Stimulated activated naive CD8-positive, alpha-beta T cell treated with anti-CD3 and anti-CD28 coated beads, Interleukin-15, amount 100 ng/mL, for 72 hours (primary cell): ENCODE measurements around the gene CLRN2.
"Not testable (repeated sequence)": the region's sequence is repeated elsewhere in the genome, so short reads cannot be mapped to it uniquely, and the experiment has no call there.

Experiments used
- ATAC-seq: fragments of 150-1000 bp; cut with Tn5 transposase; 2 replicates; pipeline ENCODE4 v1.10.0; 2021; ENCODE audit warnings: mild to moderate bottlenecking, moderate library complexity
- DNase-seq, 2 donors: peaks; one replicate each; pipeline ENCODE4 v3.0.0; 2021 to 2022
- H3K27ac Mint-ChIP-seq, 2 donors: one replicate each; pipeline ENCODE4 v1.8.0; 2022; ENCODE audit warnings: mild to moderate bottlenecking in 2 of 2, mixed read lengths in 2 of 2, moderate library complexity in 2 of 2
- H3K27me3 Mint-ChIP-seq: one replicate; pipeline ENCODE4 v1.8.0; 2022; ENCODE audit warnings: mixed read lengths
- H3K4me1 Mint-ChIP-seq: one replicate; pipeline ENCODE4 v1.8.0; 2022; ENCODE audit warnings: mild to moderate bottlenecking, mixed read lengths
- H3K4me3 Mint-ChIP-seq, 2 donors: one replicate each; pipeline ENCODE4 v1.8.0; 2022; ENCODE audit warnings: mild to moderate bottlenecking in 2 of 2, mixed read lengths in 2 of 2, moderate library complexity in 1 of 2
- H3K9me3 Mint-ChIP-seq, 2 donors: one replicate each; pipeline ENCODE4 v1.8.0; 2022; ENCODE audit warnings: mixed read lengths in 2 of 2

The CLRN2 gene

DNA sequence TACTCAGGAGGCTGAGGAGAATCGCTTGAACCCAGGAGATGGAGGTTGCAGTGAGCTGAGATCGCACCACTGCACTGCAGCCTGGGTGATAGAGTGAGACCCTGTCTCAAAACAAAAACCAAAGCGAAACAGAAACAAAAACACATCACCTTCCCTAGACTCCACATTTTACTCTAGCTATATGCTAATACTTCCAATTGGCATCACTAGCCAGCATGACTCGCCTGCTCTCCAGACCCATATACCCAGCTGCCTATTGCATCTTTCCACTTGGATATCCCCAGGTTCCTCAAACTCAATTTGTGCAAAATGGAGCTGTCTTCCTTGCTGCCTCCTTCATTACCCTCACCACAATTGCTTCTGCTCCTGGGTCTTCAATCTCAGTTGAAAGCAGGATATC is 39.6 kb downstream of the CLRN2 start:
- Mint-ChIP-seq H3K4me1 (no peaks in the 10 kb centered on the region), H3K4me3 (no peak overlapping the region), H3K9me3 (no peaks in the 10 kb centered on the region), H3K27ac (peak overlapping the region in 1 of 2 donors; percentile 10), H3K27me3 (no peaks in the 10 kb centered on the region)
- ATAC-seq (no peak), DNase-seq (no peak)

DNA sequence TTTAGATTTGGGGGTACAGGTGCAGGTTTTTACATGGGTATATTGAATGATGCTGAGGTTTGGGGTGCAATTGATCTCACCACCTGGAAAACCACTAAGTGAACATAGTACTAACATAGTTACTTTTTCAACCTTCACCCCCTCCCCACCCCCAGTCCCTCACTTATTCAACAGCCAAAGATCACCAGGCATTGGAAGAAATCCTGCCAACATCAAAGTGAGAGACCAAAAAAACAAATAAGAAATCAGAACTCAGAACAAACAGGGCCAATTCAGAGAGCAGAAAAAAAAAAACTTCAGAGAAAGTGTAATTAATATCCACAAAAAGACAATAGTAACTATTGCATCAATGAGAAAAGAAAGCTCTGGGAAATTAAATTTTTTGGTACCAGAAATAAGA is 41.5 kb downstream of the CLRN2 start:
- Mint-ChIP-seq H3K4me3 (no peak overlapping the region), H3K4me1 (peaks cover 3% of the 10 kb centered on the region), H3K27ac (no peak overlapping the region), H3K27me3 (no peaks in the 10 kb centered on the region), H3K9me3 (no peaks in the 10 kb centered on the region)
- ATAC-seq, result no peak
- no peak for DNase-seq

- ATAC-seq (no peak), DNase-seq (no peak)
- Mint-ChIP-seq H3K9me3 (no peaks in the 10 kb centered on the region), H3K27ac (no peak overlapping the region), H3K4me1 (peaks cover 5% of the 10 kb centered on the region), H3K4me3 (no peak overlapping the region), H3K27me3 (no peaks in the 10 kb centered on the region)
Observed at GRCh38 chr4:17557880-17558279, 42.9 kb downstream of the CLRN2 start.

DNA sequence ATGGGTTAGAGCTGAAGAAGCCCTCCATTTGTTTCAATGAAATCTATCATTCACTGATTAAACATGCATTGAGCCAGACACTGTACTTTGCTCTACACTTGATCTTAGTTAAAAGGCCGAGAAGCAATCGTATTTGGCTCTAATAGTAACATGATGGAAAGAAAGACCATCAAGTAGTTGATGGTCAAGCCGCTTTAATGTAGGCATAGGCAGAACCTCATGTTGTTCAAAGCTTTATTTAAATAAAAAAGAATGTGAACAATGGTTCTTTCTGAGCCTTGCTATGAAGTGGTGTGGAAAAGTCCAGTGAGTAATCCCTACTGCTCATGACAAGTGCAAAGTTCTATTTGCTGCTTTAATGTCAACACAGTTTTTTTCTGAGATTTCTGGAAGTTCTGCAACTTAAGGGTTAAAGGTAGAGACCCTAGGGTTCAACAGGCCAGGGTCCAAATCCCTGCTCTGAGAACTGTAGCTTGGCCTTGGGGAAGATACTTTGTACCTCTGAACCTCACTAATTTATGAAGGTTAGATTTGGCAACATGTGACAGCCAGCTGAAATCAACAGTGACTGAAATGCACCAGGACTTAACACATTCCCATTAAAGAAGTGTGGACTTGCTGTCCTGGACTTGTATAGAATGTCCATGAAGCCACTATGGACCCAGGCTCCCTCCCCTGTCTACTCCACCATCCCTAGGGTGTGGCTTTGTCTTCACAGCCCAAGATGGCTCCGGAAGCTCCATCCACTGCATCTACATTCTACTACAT is 44.2 kb downstream of the CLRN2 start:
- Mint-ChIP-seq H3K27ac (no peak overlapping the region), H3K4me3 (no peak overlapping the region), H3K9me3 (no peaks in the 10 kb centered on the region), H3K4me1 (peaks cover 5% of the 10 kb centered on the region), H3K27me3 (no peaks in the 10 kb centered on the region)
- DNase-seq (no peak), ATAC-seq (no peak)

GRCh38 chr4:17559709-17560048 is 44.7 kb downstream of the CLRN2 start:
- no peak overlapping the region for H3K27ac Mint-ChIP-seq
- H3K4me1 Mint-ChIP-seq, result peaks cover 5% of the 10 kb centered on the region
- no peak overlapping the region for H3K4me3 Mint-ChIP-seq
- DNase-seq (no peak), ATAC-seq (no peak)
- no peaks in the 10 kb centered on the region for H3K9me3 Mint-ChIP-seq
- H3K27me3 Mint-ChIP-seq, result no peaks in the 10 kb centered on the region

DNA sequence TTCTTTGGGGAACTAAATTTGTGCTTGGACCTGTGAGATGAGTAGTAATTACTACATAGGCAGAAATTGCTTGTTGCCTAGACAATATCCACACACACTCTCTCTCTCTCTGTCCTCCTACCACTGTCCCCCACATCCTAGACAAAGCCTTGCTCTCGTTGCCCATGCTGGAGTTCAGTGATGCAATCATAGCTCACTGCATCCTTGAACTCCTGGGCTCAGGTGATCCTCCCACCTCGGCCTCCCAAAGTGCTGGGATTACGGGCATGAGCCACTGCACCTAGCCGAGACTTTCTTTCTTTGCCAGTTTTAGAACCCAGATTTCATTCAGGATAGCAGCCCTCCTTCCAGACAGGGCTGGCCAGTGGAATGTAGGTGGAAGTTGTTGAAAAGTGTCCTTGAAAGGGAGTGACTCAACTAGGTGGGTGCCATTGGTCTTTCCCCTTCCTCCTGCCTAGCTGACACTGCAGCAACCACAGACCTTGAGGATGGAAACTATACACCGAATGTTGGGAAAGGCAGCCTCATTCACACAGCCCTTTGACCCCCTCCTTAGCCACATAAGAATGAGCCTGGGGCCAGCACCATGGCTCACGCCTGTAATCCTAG is 45.2 kb downstream of the CLRN2 start:
- DNase-seq, result no peak
- no peak overlapping the region for H3K27ac Mint-ChIP-seq
- peaks cover 5% of the 10 kb centered on the region for H3K4me1 Mint-ChIP-seq
- no peak for ATAC-seq
- H3K4me3 Mint-ChIP-seq, result no peak overlapping the region
- H3K27me3 Mint-ChIP-seq, result no peaks in the 10 kb centered on the region
- H3K9me3 Mint-ChIP-seq, result no peaks in the 10 kb centered on the region

GRCh38 chr4:17561195-17561909 is 46.4 kb downstream of the CLRN2 start:
- no peak for DNase-seq
- Mint-ChIP-seq H3K4me3 (no peak overlapping the region), H3K9me3 (no peaks in the 10 kb centered on the region), H3K27me3 (no peaks in the 10 kb centered on the region), H3K27ac (no peak overlapping the region), H3K4me1 (peaks cover 5% of the 10 kb centered on the region)
- ATAC-seq, result no peak

DNA sequence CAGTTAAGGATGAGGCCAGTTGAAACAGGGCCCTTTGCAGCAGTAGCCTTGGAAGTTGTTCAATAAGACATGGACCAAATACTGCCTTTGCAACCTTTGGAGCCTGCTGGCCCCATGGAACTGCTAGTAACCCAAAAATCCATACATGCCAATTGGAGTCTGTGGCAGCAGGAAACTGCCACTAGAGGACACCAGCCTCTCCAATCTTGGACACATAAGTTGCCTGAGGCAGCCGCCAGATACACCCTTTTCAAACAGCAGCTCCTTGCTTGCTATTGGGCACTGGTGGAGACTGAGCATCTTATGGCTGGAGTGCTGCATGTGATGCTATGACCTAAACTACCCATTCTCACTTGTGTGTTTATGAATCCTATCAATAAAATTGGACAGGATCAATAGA is 47.2 kb downstream of the CLRN2 start:
- Mint-ChIP-seq H3K27me3 (no peaks in the 10 kb centered on the region), H3K9me3 (no peaks in the 10 kb centered on the region), H3K4me3 (no peak overlapping the region), H3K4me1 (peaks cover 5% of the 10 kb centered on the region), H3K27ac (no peak overlapping the region)
- ATAC-seq, result no peak
- DNase-seq, result no peak

- DNase-seq (no peak), ATAC-seq (no peak)
- Mint-ChIP-seq H3K27me3 (no peaks in the 10 kb centered on the region), H3K27ac (no peak overlapping the region), H3K4me1 (peaks cover 5% of the 10 kb centered on the region), H3K9me3 (no peaks in the 10 kb centered on the region), H3K4me3 (no peak overlapping the region)
Observed at GRCh38 chr4:17565846-17566245, 50.9 kb downstream of the CLRN2 start.

DNA sequence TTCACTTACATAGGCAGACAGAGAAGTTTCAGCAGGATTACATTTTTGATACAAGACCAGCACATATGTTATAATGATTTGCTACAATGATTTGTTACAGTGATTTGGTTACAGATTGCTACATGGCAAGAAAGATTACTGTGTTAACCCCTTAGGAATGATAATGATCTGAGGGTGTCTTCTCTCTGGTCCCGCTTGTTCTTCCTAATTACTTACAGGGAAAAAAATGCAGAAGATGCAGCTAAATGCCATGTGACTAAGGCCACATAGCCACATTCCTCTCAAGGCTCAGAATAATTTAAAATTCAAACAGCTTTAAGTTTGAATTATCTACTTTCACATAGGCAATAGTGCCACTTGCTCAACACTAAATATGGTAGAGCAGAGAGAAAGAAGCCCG is 52.3 kb downstream of the CLRN2 start:
- Mint-ChIP-seq H3K9me3 (no peaks in the 10 kb centered on the region), H3K4me1 (no peaks in the 10 kb centered on the region), H3K27me3 (no peaks in the 10 kb centered on the region), H3K27ac (no peak overlapping the region), H3K4me3 (no peak overlapping the region)
- DNase-seq, result no peak
- no peak for ATAC-seq

GRCh38 chr4:17574206-17574605 is 59.2 kb downstream of the CLRN2 start:
- ATAC-seq, result no peak
- H3K27ac Mint-ChIP-seq, result no peak overlapping the region
- no peak overlapping the region for H3K4me3 Mint-ChIP-seq
- H3K27me3 Mint-ChIP-seq, result no peaks in the 10 kb centered on the region
- peaks cover 13% of the 10 kb centered on the region for H3K4me1 Mint-ChIP-seq
- DNase-seq, result no peak
- no peaks in the 10 kb centered on the region for H3K9me3 Mint-ChIP-seq

- not testable (repeated sequence) for ATAC-seq, H3K4me3 Mint-ChIP-seq, H3K27me3 Mint-ChIP-seq, DNase-seq, H3K27ac Mint-ChIP-seq, H3K9me3 Mint-ChIP-seq
- peaks cover 19% of the 10 kb centered on the region for H3K4me1 Mint-ChIP-seq
Observed at GRCh38 chr4:17575177-17575576, 60.2 kb downstream of the CLRN2 start.
